ENCODE results near the gene OPCML.

OPCML gene

DNA sequence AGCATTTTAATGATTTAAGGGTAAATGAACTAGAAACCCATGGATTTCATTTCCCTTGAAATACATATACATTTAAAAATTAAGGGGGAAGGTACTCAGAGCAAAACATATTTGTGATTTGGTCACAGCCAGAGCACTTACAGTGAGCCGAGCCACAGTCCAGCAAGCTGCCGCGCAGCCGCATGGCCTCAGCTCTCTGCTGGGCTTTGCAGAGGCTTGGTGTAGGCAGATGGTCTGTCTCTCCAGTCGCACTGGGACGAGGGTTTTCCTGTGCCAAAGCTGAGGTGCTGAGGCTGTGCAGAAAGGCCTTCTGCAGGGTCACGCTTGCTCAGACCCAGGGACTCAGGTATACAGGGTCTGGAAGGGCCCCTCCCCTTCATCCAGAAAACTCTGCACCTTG, 367.3 kb downstream of the OPCML start:
- DNase-seq = no peak

DNA sequence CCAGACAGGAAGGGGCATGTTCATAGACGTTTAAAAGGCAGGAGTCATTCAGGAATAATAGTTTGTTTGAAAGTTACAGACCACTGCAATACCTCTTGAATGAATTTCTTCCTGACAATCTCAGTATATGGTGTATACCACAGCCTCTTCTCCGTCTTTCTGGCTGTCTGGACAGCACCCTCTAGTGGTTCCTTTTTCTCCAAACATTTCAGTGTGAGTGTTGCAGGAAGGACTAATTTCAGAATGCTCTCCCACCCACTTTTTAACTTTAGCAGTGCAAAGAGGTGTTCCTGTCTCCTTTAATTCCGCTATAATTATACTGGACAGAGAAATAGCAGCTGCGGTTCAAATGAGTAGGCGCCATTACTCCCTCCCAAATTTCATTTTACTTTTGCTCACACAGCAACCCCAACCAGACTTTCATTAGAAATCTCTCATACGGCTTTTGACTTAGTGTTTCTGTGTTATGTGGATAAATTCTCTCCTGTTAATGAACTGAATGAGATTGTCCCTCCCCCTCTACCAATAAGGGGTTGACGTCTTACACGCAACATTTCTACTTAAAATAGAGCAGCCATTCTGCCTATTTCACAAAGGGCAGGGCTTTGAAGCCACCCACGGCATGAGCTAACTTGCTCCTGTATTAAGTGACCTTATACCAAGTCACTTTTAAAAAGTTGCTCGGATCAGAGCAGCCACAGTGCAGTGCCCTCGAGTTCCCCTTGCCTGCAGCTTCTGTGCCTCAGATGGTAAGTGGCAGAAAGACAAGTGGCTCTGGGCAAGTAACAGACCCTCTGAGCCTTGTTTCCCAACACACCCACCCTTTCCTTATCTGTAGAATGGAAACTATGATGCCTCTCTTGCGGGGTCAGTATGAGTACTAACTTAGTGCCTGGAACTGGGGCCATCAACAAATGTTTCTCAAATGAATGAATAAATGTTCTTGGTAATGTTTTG, 368.6 kb downstream of the OPCML start:
- DNase-seq = no peak

DNA sequence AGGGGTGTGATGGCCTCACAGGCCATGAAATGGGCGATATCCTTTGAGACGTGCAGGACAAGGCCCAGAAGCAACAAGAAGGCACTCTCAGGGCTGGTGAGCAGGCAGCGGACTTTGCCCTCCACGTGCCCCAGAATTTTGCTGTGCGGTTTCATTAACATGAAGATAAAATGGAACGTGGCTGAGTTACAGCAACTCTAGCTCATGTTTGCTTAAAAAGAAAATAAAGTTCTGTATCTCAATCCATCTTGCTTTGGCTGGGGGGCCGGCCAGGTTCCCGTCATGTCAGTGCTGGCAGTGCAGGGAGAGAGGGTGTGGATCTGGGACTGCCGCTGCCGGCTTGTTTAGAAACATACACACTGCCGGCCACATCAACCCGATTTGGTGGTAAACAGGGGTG, 370.1 kb downstream of the OPCML start:
- DNase-seq = no peak

DNA sequence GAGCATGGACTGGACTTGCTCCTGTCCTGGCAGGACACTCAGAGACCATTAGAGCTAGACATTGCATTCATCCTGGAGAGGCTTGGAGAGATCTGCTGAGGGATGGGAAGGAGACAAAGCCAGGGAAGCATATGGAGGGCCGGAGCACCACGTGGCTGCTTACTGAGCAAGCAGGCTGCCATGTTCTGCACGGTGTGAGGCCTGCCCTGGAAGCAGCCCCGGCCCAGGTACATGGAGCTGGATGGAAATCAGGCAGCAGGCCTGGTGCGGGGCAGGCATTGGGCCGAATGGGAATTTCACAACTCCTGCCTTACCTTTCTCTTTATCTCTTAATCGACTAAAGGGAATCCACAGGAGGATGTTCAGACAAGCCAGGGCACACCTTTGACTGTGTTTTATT, 371.5 kb downstream of the OPCML start:
- DNase-seq = no peak

DNA sequence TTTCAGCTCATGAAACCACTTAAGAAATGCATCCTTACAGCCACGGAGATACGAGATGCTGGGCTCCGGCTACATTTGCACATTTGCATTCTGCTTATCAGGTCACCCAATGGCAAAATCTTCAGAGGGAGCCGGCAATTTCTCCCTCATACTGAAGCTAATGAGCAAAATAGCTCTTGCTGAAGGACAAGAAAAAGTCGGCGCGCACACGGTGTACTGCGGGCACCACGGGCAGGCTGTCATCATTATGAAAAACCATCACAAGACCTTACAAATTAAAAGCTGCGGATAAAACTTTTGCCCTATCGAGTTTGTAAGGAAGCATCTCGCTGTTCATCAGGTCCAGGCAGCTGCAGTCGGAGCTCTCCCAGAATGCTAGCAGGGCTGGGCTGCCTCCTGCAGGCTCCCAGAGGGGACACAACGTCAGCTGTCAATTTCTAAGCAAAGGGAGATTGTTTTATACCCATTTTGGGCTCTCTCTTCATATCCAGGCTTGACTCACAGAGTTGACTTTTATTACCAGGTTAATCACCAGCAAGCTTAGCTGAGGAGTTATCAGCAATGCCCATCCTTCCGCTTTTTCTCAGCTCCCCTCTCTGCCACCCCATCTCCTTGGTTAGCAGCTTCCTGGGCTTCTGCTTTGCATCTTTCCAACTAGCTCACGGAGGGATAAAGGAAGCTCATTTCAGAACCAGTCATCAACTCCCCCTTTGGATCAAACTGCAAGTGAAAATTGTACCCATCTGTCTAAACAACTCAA, 375.1 kb downstream of the OPCML start:
- DNase-seq = no peak

DNA sequence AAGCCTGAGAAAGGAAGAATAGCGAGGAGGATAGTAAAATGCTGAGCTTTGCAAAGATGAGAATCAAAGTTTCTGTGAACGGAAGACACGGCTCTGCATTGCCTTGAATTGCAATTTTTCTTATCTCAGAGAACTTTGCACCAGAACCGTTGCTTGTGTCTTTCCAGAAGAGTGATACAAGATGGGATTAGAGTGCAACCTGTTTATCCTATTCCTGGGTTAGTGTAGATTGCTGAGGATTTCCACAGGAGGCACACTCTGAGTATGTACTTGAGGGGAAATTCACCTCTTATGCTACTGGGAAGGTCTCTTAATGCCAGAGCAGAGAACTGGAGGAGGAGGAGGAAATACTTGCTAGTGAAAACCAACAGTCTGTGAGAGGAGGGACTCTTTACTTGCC, 377.5 kb downstream of the OPCML start:
- DNase-seq = no peak

DNA sequence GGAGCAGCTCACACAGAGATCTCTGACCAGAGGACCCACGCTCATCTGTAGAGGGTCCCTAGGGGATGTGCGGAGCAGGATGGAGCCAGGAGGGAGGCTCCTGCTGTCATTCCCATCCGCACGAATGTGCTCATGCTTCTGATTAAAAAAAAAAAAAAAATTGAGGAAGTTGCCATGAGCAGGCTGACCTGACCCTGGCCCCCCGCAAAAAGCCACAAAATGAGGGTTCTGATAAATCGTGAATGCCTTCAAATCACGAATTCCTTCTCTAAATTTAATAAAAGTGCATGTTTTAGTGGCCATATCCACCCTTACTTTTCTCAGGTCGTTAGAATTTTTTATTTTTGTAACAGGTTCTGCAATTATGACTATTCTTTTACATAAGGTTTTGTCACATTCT, 378.2 kb downstream of the OPCML start:
- DNase-seq = no peak

DNA sequence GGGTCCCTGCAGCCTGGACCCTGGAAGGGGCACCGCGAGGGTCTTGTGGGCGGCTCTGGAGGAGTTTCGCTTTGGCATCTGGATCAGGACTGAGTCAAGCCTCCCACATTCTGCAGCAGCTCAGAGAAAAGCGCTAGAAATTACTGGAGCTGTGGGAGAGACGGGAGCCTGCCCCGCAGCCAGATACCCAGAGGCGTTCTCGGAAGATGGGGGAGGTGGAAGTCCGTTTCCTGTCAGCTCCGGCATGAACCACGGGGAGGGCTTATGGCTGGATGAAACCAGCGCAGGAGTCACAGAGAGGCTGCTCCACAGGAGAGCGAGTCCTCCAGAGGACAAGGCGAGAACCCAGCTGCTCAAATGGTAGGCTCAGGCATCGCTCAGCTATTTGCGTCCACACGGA, 379.3 kb downstream of the OPCML start:
- no peak for DNase-seq

DNA sequence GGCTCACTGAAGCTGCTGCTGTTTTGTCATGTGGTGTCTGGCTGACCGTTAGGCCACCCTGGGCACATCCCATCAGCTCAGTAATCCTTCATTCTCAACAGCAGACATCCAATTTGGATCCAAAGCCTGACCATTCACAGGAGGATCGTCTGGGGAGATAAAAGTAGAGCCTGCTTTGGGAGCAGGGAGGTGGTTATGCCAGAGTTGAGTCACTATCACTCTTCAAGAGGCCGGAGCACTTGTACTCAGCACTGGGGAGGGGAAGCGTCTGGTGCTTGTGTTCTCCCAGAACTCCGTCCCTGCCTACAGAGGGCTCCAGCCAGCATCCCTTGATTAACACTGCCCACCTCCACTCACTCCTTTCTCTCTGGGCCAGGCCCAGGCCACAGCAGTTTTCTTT, 382.6 kb downstream of the OPCML start:
- DNase-seq = no peak

DNA sequence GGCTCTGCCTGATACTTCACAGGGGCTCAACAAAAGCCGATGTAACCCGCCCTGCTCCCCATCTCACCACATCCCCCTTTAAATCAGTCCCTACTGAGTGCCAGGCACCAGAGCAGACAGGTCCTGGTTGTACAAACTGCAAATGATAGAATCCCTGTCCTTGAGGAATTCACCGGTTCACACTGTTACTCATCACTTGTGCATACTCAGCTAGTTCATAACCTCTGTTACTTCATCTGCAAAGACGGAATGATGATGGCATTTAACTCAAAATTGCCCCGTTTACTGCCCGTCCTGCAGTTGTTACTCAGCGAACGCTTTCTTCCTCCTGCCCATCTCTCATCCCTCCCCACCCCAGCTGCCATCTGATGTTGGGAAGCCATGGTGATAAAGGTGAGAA, 384.7 kb downstream of the OPCML start:
- no peak for DNase-seq

DNA sequence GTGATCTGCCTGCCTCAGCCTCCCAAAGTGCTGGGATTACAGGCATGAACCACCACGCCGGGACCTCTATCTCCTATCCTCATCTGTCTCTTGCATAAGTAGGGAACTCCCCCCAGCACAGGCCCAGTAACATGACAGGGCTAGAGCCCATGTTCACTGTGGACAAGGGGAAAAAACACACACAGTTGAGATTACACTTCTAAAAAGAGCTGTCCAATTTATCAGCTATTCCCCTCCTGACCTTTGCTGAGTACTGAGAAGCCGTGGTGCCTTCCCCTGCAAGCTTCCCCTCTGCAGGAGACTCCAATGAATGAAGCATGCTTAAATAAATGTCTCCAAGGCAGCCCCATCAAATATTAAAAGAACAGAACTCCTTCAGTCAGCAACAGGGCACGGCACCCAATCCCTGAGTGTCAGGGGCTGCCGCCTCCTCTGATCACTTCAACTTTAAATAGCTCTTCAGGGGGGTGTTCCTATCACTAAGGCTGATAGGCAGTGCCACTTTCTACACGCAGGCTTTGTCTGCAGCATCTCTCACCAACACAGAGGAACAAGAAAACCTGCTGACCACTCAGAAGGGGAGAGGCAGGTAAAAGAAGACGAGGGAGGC, 385.5 kb downstream of the OPCML start:
- DNase-seq = no peak

DNA sequence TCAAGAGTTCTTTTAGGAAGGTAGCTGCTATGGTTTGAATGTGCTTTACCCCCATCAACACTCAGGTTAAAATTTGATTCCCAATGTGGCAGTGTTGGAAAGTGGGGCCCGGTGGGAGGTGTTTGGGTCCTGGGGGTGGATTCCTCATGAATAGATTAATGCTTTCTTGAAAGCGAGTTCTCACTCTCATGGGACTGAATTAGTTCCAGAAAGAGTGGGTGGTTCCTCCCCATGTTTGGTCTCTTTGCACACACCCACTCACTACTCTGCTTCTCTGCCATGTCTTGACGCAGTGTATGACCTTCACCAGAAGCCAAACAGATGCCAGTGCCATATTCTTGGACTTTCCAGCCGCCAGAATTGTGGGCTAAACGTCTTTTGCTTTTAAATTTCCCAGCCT, 394.4 kb downstream of the OPCML start:
- no peak for DNase-seq

DNA sequence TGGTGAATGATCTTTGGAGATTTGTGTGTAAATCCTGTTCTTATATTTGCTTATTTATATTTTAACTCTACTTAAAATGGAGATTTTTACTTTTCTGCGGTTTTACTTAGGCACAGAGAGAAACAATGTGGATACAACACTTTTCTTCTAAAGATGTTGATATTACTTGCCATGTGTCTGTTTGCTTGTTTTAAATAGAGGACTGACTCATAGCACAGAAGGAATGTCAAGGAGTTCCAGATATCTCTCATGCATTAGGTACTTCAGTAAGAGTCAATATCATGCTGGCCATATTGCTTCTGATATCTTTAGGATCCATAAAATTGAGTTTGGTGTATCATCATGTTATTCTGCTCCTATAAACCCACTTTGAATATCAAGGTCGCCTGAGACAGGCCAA, 395.0 kb downstream of the OPCML start:
- no peak for DNase-seq

DNA sequence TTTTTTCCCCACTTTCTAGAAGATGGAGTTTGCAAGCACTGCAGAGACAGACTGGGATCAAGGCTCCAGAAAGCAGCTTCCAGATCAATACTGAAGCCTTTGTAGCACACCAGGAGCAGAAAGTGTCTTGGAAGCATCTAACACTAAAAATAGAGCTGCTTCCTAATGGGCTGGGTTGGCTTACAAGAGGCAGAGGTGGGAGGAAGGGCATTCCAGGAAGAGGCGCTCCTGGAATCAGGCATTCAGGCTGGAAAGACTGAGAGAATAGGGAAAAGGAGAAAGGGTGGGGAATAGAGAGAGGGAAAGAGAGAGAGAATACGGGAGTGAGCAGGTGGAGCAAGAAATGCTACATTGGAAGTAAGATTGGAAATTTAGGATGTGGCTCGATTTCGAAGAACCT, 395.9 kb downstream of the OPCML start:
- no peak for DNase-seq

DNA sequence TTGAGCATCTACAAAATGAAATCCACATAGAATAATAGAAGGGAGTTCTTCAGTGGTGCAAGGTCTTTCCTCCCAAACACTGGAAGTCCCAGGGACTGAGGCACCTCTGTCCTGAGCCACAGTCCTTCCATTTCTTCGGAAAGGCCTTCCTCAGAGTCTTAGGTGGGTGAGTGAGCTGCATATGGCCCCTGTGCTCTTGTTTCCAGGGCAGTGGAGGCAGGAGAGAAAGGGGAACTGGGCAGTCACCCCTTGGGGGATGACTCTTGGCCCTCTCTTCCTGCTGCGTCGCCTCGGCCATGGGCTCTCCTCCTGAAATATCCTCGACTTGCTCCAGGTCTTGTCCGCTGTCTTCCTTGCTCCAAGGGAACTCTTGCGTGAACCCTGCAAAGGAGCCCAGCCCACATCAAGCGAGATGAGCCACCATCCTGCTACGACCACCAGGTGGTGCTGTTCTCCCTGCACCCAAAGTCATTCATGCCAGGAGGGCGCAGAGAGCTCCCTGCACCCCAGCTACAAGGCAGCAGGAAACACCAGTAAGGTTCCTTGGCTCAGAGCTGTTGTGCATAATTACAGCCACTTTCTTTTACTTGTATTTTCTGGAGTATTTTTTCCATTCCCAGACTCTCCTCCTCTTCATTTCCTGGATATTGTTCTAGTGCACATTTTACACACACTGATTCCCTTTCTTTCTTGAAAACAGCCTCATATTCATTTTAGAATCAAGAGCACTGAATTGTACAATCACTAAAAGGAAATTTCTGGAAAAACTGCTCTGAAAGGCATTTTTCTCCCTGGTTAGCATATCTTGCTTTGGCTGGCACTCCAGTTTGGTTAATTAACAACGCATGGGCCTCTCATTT, 397.8 kb downstream of the OPCML start:
- no peak for DNase-seq

DNA sequence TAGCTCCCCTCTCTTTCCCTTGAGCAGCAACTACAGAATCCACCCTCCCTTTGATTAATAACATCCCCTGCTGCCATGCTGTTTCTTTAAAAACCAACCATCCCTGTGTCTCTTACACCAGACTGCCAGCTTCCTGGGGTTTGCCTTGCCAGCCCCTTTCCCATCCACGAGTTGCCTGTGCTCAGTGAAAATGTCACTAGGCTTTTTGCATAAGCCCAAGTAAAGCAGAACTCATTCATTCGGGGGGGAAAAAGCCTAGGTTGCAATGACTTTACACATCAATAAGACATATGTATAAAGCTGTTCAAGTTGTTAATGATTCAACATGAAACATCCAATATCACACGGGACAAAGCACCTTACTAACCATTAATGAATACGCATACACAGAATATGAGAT, 398.7 kb downstream of the OPCML start:
- DNase-seq = no peak

DNA sequence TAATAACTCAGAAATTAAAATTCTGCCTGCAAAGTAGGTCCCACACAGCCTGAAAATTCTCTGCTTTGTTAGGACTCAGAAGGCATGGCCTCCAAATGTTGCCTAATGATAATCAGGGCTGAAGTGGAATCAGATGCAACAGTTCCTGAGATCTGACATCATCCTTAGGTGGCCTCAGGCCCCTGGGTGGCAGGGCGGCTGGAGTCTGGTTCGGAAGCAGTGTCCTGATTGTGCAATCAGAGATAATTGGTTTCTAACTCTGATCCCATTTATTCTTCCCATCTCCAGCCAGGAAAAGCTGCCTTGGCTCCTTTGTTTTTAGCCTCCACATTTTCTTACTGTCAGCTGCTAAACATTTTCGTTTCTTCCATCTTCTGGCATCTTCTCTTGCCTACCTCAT, 399.3 kb downstream of the OPCML start:
- no peak for DNase-seq

DNA sequence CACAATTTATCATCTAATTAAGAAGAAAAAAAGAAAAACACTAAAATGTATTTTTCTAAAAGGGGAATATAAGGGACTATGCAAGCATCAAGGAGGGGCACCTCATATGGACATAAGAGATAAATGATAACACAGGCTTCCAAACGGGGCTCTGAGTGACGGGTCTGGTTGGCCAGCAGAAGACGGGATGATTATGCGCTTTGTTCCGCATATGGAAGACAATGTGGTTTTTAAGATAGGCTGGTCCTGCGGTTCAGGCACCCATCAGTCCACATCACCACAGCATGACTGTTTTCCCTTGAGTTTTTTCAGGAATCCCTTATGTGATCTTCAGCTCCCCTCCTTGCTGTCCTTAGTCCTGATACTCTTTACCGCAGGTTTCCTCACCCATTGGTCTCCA, 404.6 kb downstream of the OPCML start:
- DNase-seq = no peak

DNA sequence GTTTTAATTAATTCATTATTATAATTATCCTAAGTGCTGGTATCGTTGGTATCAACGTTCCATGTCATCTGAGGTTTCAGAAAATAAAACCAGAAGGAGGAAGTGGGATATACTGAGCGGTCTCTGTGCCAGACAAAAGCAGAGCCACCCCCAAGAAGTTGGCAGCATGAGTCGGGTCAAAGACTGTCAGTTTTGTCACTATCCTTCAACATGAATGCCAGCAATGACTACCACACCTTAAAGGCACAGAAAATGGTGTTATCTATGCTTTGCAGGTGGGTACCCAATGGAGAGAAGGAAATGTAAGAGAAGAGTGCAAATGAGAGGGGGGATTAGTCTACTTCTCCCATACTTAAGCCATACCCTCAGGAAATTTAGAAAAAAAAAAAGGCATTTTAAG, 408.5 kb downstream of the OPCML start:
- no peak for DNase-seq

DNA sequence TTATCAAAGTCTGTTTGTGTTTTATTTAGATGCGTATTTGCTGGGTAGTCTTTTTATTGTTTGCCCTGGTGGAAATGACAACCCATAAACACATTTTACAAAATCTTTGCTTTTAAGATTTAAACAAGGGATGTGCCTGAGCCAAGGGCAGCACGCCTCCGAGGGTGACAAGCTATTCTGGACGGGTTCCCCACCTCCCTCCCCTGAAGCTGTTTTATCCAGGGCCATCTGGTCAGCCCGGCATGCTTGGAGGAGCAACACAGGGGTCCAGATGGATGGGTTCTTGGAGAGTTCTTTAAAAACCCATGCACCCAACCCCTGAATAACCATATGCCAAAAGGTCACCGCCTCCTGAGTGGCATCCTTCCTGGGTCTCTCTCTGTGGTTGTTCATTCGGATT, 408.9 kb downstream of the OPCML start:
- no peak for DNase-seq

DNA sequence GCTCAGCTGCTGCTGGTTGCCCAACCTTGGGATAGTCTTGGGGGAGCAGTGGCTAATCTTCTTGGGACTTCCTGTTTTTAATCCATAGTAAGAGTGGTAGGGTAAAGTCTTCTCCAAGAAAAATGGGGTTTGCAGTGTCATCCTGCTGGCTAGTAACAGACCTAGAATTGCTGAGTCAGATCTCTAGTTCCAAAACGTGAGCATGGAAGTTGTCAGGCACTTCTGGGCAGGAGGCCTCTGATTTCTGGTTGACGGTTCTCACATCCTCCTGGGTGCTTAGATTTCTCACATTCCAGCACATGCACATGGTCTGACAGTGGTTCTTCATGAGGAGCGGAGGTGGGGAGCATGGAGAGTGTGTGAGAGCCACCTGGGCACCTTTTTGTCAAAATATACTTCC, 410.0 kb downstream of the OPCML start:
- no peak for DNase-seq

DNA sequence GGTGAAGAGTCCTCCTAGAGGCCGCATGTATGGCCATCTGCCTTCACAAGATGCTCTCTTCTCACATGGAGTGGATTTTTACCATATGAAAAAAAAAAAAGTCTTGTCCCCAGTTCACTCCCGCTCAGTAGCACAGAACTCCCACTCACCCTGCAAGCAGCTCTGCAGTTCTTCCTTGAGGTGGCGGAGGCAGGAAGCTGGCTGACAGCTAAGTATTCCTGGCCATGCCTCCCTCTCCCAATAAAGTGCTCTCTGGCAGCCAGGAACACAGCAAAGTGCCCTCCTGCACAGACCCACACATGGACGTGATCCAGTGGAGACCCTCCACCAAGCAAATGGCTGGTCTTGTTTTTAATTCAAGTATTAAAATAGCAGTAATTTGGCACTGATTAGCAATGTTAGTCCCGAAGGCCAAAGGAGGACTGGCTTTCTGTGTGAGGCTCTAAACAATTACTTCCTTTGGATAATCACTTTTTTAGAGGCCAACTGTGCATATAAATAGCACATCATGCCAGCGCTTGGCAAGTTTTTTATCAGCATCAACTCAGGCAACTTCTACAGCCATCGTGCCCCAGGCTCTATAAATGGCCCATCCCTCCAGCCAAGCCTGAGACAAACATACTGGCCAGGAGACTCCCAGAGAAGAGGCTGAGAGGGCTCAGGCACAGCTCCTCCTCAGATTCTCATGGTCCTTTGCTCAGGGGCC, 413.6 kb downstream of the OPCML start:
- DNase-seq = no peak

Measured in activated T-cell treated with anti-CD3 and anti-CD28 coated beads, Interleukin-2, amount 50 U/mL, for 1 hour (primary cell).